ENCODE data around the gene ZFAND4.

- TF ChIP-seq CTCF (conservative IDR thresholded peaks at IDR 0.05; ENCODE audit: low read length) (no peak), EZH2phosphoT487 (IDR thresholded peaks at IDR 0.05; ENCODE audit: borderline replicate concordance) (no peak)
Observed at GRCh38 chr10:45578384-45578971, 94.1 kb downstream of the ZFAND4 start.

Data from Loucy (cell line).